ENCODE data around the gene FCRLA.
"Not testable (repeated sequence)": the region's sequence is repeated elsewhere in the genome, so short reads cannot be mapped to it uniquely, and the experiment has no call there.

Gene FCRLA

DNA sequence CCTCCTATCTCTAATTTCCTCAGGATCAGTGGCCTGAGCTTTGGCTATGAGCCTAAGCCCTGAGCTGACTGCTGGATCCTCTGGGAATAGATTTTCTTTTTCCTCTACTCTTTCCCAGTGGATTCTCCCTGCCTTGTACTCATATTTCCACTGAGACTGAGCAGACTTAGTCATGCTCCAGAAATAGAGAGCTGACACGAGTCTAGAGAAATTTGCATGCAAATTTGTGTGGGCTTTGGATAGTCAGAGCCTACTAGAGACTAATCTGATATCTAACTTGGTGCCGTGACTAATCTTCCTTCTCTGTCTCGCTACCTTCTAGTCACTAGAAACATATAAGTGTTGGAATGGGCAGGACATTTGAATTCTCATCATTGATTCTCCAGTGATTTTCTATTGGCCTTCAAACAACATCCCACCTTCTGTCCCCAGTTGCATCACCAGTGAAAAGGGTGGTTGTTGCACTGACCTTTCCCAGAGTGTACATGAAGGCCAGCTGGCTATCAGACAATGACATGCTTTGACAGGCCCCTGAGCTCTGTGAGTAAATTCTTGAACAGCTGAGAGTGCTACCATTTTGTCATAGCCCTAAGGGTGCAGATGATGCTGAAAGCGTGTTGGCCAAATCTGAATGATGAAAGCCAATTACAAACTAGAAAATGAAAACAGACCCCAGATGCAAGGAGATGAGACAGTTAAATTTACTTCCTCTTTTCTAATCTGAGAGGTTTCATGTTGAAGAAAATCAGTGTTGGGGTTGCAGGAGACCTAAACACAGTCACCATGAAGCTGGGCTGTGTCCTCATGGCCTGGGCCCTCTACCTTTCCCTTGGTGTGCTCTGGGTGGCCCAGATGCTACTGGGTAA, at the start of gene FCRLA:
Gene FCRLA (plus strand): TSS at position 748 of the 866 bp plus-strand sequence. CDS start 36 bp downstream, at position 784.
- DNase-seq: no peak

DNA sequence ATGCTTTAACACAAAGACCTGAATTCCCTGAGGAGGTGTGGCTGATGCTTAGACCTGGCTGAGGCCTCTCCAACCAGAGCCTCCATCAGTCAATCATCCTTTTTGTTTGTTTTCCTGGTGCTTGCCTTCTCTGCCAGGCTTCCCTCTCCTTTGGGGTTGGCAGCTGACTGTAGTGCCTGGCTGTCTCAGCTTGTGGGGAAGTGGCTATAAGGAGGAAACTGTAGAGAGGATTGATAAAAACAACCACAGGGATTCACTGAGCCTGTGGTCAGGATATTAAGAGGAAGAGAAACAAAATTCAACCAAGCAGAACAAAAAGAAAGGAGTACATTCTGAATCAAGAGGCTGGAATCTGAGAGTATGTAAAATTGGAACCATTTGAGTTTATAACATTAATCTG, 48.5 kb upstream of the FCRLA start:
- DNase-seq: not testable (repeated sequence)

GRCh38 chr1:161661660-161662311, 45.2 kb upstream of the FCRLA start:
- not testable (repeated sequence) for DNase-seq

- DNase-seq: not testable (repeated sequence)
Measured at GRCh38 chr1:161662684-161663339, 44.2 kb upstream of the FCRLA start, which contains the start of gene FCGR2B. Gene FCGR2B (plus strand): TSS chr1:161663143. CDS start chr1:161663242, 99 bp downstream.

DNA sequence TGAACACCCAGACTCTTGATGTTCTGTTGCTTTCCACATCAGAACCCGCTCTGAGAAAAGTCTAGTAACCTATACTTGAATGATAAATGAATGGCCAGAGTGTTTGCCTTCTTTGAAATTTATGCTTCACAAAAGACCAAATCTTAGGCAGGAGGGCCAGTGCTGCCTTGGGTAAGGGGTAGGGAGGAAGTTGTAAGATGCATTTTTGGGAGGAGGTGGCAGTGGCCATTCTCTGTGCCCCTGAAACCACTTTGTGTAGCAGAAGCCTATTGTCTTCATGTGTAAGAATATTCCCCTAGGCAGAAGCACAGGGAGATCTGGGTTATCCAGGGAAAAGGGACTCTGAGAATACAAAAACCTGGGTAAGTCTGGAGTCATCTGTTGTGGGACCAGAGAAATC, 43.5 kb upstream of the FCRLA start:
- DNase-seq: not testable (repeated sequence)

DNA sequence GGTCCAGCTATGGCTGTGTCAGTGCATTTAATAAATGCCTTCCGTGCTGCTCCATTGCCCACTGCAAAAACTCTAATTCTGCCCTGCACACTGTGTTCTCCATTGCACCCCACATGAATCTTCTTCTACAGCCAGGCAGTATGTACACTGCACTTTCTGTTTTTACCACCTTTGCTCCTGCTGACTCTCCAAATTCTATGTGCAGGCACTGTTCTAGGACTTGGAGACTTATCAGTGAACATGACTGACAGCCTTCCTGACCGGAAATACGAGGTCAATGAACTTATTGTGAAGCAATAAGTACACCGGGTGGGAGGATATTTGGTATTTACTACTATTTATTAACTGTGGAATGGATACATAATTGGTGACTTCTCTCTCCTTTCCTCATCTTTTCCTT, 42.3 kb upstream of the FCRLA start:
- not testable (repeated sequence) for DNase-seq

DNA sequence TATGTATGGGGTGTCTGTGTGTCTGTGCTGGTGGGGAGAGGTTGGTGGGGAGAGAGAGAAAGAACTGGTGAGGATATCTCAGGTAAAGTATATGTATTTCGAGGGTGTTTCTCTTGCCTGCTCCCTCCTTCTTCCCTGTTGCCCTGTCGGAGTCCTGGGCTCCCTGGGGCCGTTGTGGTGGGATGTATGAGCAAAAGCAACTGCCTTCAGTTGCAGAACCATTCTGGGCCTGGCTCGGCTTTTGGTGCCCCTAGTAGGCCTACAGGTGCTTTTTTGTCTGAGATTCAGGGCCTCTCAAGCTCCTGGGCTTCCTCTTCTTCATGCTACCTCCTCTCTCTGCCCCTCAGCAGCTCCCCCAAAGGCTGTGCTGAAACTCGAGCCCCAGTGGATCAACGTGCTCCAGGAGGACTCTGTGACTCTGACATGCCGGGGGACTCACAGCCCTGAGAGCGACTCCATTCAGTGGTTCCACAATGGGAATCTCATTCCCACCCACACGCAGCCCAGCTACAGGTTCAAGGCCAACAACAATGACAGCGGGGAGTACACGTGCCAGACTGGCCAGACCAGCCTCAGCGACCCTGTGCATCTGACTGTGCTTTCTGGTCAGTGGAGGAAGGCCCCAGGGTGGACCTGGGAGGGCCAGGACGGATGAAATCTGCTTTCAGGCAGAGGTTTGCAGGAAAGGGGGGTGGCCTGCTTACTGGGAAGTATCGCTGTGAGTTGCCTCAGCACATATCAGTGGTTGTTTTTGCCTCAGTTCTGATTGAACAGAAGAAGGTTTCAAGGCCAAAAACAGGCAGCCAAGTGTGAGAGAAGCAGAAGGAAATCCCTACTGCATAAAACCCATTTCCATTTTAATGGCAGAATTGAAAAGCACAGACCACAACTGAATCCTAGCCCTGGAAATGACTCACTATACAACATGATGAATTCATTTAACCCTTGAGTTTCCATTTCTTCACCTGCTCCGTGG, 35.7 kb upstream of the FCRLA start:
- not testable (repeated sequence) for DNase-seq

DNA sequence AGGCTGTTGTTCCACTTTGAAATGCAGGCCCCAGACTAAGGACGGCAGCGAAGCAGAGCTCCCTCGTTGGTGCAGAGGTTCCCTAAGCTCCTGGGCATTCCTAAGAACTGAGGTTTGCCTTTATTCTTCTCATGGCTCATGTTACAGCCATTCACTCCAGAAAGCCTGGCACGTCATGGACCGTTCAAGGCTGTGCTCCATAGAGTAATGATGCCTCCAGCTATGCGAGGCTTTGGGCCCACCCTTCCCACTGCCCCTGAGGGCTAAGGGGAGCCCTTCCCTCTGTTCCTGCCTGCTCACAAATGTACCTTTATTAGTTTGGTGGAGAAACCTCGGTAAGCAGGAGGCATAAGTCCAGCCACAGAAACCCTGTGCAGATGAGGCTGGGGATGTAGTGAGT, 33.6 kb upstream of the FCRLA start:
- DNase-seq: not testable (repeated sequence)

DNA sequence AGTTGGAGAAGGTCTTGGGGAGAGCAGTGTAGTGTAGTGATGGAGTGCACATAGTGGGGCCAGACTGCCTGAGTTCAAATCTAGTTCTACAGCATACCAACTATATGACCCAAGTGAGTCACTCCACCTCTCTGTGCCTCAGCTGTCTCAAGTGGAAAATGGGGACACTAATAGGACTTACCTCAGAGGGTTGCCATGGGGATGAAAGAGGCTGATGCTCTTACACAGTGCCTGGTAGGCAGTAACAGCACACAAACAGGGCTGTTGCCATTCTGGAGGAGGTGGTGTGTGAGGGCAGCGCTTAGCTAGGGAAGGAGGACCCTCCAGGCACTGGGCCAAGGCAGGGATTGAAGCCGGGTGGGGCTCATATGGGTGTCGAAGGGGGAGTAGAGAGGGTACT, 32.6 kb upstream of the FCRLA start:
- DNase-seq: not testable (repeated sequence)

- not testable (repeated sequence) for DNase-seq
Measured at GRCh38 chr1:161674908-161675307, 32.1 kb upstream of the FCRLA start.

GRCh38 chr1:161676441-161676840, 30.6 kb upstream of the FCRLA start:
- DNase-seq: no peak

GRCh38 chr1:161676958-161677689, 29.9 kb upstream of the FCRLA start:
- no peak for DNase-seq

- no peak for DNase-seq
Measured at GRCh38 chr1:161678500-161678899, 28.5 kb upstream of the FCRLA start.

DNA sequence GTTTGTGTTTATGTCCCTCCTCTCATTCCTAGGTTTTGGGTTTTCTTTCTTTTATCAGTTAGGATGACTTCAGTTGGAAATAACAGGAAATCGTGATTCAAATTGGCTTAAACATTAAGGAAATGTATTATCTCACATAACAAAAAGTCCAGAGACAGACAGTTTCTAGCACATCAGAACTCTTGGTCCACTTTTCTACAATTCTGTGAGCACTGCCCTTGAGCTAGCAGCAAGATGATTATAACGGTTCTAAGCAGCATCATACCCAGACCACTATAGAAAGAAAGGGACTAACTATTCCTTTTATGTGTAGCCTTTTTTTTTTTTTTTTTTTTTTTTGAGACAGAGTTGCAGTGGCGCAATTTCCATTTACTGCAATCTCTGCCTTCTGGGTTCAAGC, 25.1 kb upstream of the FCRLA start:
- no peak for DNase-seq

GRCh38 chr1:161688946-161689345, 18.1 kb upstream of the FCRLA start:
- DNase-seq: no peak

DNA sequence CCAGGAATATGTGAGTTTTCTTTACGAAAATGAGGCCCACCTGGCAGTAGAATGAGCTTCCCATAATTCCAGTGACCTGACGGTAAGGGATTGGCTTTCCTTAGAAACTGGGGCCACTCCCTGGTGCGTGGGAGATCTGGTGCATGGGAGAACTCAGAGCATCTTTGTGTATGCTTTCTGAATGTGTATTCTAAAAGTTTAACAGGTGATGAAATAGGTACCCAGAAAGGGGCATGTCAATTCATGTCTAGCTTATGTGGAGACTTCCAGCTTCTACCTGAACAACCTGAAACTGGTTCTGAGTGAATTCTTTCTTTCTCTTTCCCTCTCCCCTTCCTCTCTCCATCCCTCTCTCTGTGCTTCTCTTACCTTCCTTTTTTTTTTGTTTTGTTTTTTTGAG, 15.2 kb upstream of the FCRLA start:
- DNase-seq: no peak

GRCh38 chr1:161693020-161693712, 13.9 kb upstream of the FCRLA start:
- not testable (repeated sequence) for DNase-seq

DNA sequence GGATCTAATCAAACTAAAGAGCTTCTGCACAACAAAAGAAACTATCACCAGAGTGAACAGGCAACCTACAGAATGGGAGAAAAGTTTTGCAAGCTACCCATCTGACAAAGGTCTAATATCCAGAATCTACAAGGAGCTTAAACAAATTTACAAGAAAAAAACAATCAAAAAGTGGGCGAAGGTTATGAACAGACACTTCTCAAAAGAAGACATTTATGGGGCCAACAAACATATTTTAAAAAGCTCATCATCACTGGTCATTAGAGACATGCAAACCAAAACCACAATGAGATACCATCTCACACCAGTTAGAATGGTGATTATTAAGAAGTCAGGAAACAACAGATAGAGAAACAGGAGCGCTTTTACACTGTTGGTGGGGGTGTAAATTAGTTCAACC, 8.7 kb upstream of the FCRLA start:
- DNase-seq: not testable (repeated sequence)

GRCh38 chr1:161702250-161702649, 4.8 kb upstream of the FCRLA start:
- no peak for DNase-seq

GRCh38 chr1:161705537-161705936, 1.5 kb upstream of the FCRLA start:
- no peak for DNase-seq

GRCh38 chr1:161706113-161706481, 932 bp upstream of the FCRLA start:
- no peak for DNase-seq
